Testis (tissue), 2 donors: ENCODE results near the gene ARL4D.

ENCODE experiments used
- CTCF ChIP-seq, 3 experiments: fragments of 450-650 bp in 2 of 3; fragments of 200-600 bp in 1 of 3; sonication (generic) in 1 of 3; IDR thresholded peaks; one replicate each; pipeline ENCODE4 v1.5.1; 2016 to 2019; ENCODE audit warnings: antibody characterized with exemption in 3 of 3, mild to moderate bottlenecking in 2 of 3, moderate library complexity in 1 of 3
- POLR2A ChIP-seq: fragments of 450-650 bp; IDR thresholded peaks from one replicate; pipeline ENCODE4 v1.6.1; 2017; ENCODE audit warnings: antibody characterized with exemption, mild to moderate bottlenecking, moderate library complexity

DNA sequence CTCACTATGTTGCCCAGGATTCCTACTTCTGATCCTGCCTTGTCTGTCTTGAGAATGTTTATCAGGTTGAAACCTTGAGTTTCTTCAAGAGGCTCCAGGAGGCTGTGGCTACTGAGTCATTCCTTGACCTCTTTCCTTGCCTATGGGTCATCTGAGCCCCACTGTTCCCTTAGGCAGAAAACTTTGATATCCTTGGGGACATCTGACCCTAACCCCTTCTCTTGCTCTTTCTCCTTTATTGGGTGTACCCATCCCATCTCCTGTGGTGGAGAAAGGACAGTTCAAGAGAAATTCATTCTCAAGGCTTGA, 12.5 kb downstream of the ARL4D start:
- no peak for TF ChIP-seq CTCF (IDR thresholded peaks at IDR 0.05)
- TF ChIP-seq POLR2A, result no peak
